GM12878 (cell line): ENCODE measurements around the gene ZNF276. TPM values are rescaled to one million over a fixed set of nuclear protein-coding genes. Genes with fewer than 3 reads are reported as not detected.

Source experiments
- ATAC-seq: fragments of 200-7000 bp; cut with Tn5 transposase; 3 replicates; pipeline ENCODE4 v1.9.1; 2020; ENCODE audit warnings: mild to moderate bottlenecking, moderate library complexity
- BruUV-seq: library from RNA; stranded (reverse); fragments of 400-500 nt; replicated peaks from 2 replicates; lab custom pipeline; 2021; lab: Mats Ljungman, UMichigan
- CTCF ChIA-PET: fragments of 300-600 bp; sonication (Branson Sonifier 250); formaldehyde crosslinking; extraction: SDS; loops from one replicate; lab custom pipeline; 2021; ENCODE audit warnings: inconsistent platforms; lab: Yijun Ruan, JAX
- POLR2A ChIA-PET: fragments of 350-600 bp; formaldehyde crosslinking; extraction: SDS; loops from one replicate; lab custom pipeline; 2021; ENCODE audit warnings: inconsistent platforms; lab: Charles Lee
- RAD21 ChIA-PET: fragments of 300-600 bp; sonication (Branson Sonifier 250); formaldehyde crosslinking; loops from one replicate; lab custom pipeline; 2023; ENCODE audit warnings: antibody characterized with exemption; ENCODE audit not compliant: unreplicated experiment; lab: Charles Lee
- SMC1A ChIA-PET: fragments of 300-600 bp; sonication (Branson Sonifier 250); formaldehyde crosslinking; loops from one replicate; lab custom pipeline; 2023; ENCODE audit not compliant: unreplicated experiment, uncharacterized antibody; lab: Charles Lee
- DNase-seq: peaks from one replicate; pipeline ENCODE4 v3.0.0-alpha.2; 2011; ENCODE audit warnings: low read depth, low spot score
- FAIRE-seq: peaks from 3 replicates; lab custom pipeline; 2011; peaks lifted over from hg19 to GRCh38; lab: Jason Lieb, UNC
- H2AFZ ChIP-seq: 2 replicates; pipeline ENCODE4 v1.6.0; 2011; ENCODE audit warnings: low read depth, low read length, control low read depth; ENCODE audit not compliant: control insufficient read depth
- H3K27ac ChIP-seq: 2 replicates; pipeline ENCODE4 v1.5.1; 2011; ENCODE audit warnings: control low read depth; ENCODE audit not compliant: control insufficient read depth, insufficient read depth
- H3K27me3 ChIP-seq, 2 experiments: replicated peaks in 1 of 2; 2 replicates each; pipeline versions ENCODE4 v1.6.0 to v1.6.1; 2011; ENCODE audit warnings: low read length in 1 of 2; ENCODE audit not compliant: control insufficient read depth in 2 of 2, insufficient read depth in 2 of 2
- H3K36me3 ChIP-seq, 2 experiments: 2 replicates each; pipeline ENCODE4 v1.5.1; 2011; ENCODE audit warnings: low read length in 1 of 2; ENCODE audit not compliant: control insufficient read depth in 2 of 2, insufficient read depth in 2 of 2
- H3K4me1 ChIP-seq: 2 replicates; pipeline ENCODE4 v1.6.1; 2011; ENCODE audit warnings: mild to moderate bottlenecking, low read length, moderate library complexity, mixed read lengths; ENCODE audit not compliant: control insufficient read depth, insufficient read depth
- H3K4me2 ChIP-seq: 2 replicates; pipeline ENCODE4 v1.6.0; 2011; ENCODE audit warnings: control low read depth; ENCODE audit not compliant: control insufficient read depth, insufficient read depth
- H3K4me3 ChIP-seq: fragments of 200-600 bp; sonication (generic); 2 replicates; pipeline ENCODE4 v1.5.1; 2016
- H3K79me2 ChIP-seq: 2 replicates; pipeline ENCODE4 v1.6.0; 2011; ENCODE audit warnings: low read length; ENCODE audit not compliant: control insufficient read depth, insufficient read depth
- H3K9ac ChIP-seq: 2 replicates; pipeline ENCODE4 v1.8.0; 2011; ENCODE audit warnings: low read length, control low read depth, mixed read lengths; ENCODE audit not compliant: control insufficient read depth, insufficient read depth
- H3K9me3 ChIP-seq: replicated peaks from 3 replicates; pipeline ENCODE4 v1.5.1; 2011; ENCODE audit warnings: mild to moderate bottlenecking, low read length; ENCODE audit not compliant: control insufficient read depth, insufficient read depth
- H4K20me1 ChIP-seq: 2 replicates; pipeline ENCODE4 v1.6.0; 2011; ENCODE audit not compliant: control insufficient read depth, insufficient read depth
- BCL3 ChIP-seq: IDR thresholded peaks from 2 replicates; pipeline ENCODE4 v1.6.1; 2011; ENCODE audit warnings: borderline replicate concordance, low read depth, mild to moderate bottlenecking, moderate library complexity, low read length; ENCODE audit not compliant: insufficient read depth, poor library complexity, severe bottlenecking
- BMI1 ChIP-seq: fragments of 450-650 bp; IDR thresholded peaks from 2 replicates; pipeline ENCODE4 v1.6.1; 2016; ENCODE audit warnings: mild to moderate bottlenecking, moderate library complexity, borderline replicate concordance
- HDAC6 ChIP-seq: fragments of 200-600 bp; sonication (generic); IDR thresholded peaks from one replicate; pipeline ENCODE4 v1.8.0; 2017; ENCODE audit warnings: antibody characterized with exemption; ENCODE audit not compliant: unreplicated experiment
- POLR2A ChIP-seq: IDR thresholded peaks from 2 replicates; pipeline ENCODE4 v1.6.1; 2011; ENCODE audit warnings: low read depth, mild to moderate bottlenecking, low read length
- YY1 ChIP-seq: IDR thresholded peaks from 2 replicates; pipeline ENCODE4 v1.6.1; 2011; ENCODE audit warnings: low read depth, mild to moderate bottlenecking, low read length
- ZNF207 ChIP-seq: fragments of 450-650 bp; IDR thresholded peaks from 2 replicates; pipeline ENCODE4 v1.6.1; 2014; ENCODE audit warnings: antibody characterized with exemption, mild to moderate bottlenecking, borderline replicate concordance
- WGBS: methylation state at CpG from one replicate; pipeline ENCODE4 v1.1.6; 2016; ENCODE audit warnings: low lambda C conversion rate; ENCODE audit not compliant: insufficient replicate concordance, insufficient coverage; ENCODE audit errors: missing lambda C conversion rate; 5-methylcytosine and 5-hydroxymethylcytosine counted together
- in situ Hi-C: fragments of 300-500 bp; cut with MboI; formaldehyde crosslinking; loops from 9 replicates; pipeline ENCODE4 v1.14.3; 2018; ENCODE audit warnings: mixed read lengths
- intact Hi-C: fragments of 100-400 bp; cut with micrococcal nuclease; formaldehyde crosslinking; loops from one replicate; pipeline ENCODE4 v1.14.2; 2022; ENCODE audit not compliant: unreplicated experiment
- polyA plus RNA-seq, 11 experiments: library from polyadenylated mRNA; depleted of rRNA in 4 of 11; unstranded in 6 of 11; stranded (reverse) in 5 of 11; fragments of >200 nt; fragmentation: Nextera tagmentation in 4 of 11; fragmentation: Illumina TruSeq in 1 of 11; extraction: Ambion mirVana in 4 of 11; extraction: Trizol in 1 of 11; gene quantifications; 1 replicate in 1 of 11; 2 replicates in 10 of 11; pipeline versions ENCODE4 v1.2.1 to v1.2.3, GENCODE V29; 2011 to 2016; ENCODE audit warnings: inconsistent platforms in 2 of 11, missing spikeins in 2 of 11, low read depth in 1 of 11
- total RNA-seq, 4 experiments: library from RNA; depleted of rRNA in 3 of 4; stranded (reverse); fragments of >200 nt in 3 of 4; fragmentation: Illumina TruSeq in 1 of 4; extraction: Trizol in 1 of 4; gene quantifications; 2 replicates each; pipeline versions ENCODE4 v1.2.1 to v1.2.3, GENCODE V29; 2013 to 2021

ZNF276 gene
- total and polyA plus RNA-seq, 10 of the 15 experiments (the other 5 are each of a cell fraction or from before 2014, with no cell fraction given) = 0.27 to 22.7 (median 8.7) TPM

GRCh38 chr16:89732142-89732917 is 11.0 kb downstream of the ZNF276 start:
- 87% methylated on average over 16 of the region's 24 CpGs for WGBS
- H3K79me2 ChIP-seq = no peaks in the 10 kb centered on the region

More at GRCh38 chr16:89732142-89732917, 11.0 kb downstream of the ZNF276 start:
- ChIA-PET SMC1A (interaction anchor here (0.8 kb wide), 1 partner anchor 29 kb away, joined by 3 read pairs; no protein-coding TSS in a partner anchor), RAD21 (no interaction called here), POLR2A (no interaction called here), CTCF (interaction anchor here (1.5 kb wide), 1 partner anchor 8 kb away, joined by 3 read pairs; no protein-coding TSS in a partner anchor)
- Histone ChIP-seq H3K9ac (no peak overlapping the region), H3K4me3 (no peak overlapping the region), H2AFZ (no peak overlapping the region), H4K20me1 (no peaks in the 10 kb centered on the region), H3K9me3 (no peaks in the 10 kb centered on the region; the same call in 2 of the 3 replicates)
- ATAC-seq (no peak), FAIRE-seq (no peak), DNase-seq (no peak)
- intact Hi-C loops = no loop called here
- peak; percentile 19 for TF ChIP-seq BCL3
- TF ChIP-seq YY1 = no peak
- no peak for TF ChIP-seq BMI1
- TF ChIP-seq ZNF207 = no peak
- TF ChIP-seq POLR2A = peak; percentile 65
- no peak for TF ChIP-seq HDAC6
- TF ChIP-seq, all 136 proteins: peak for 2
- no peaks in the 10 kb centered on the region for H3K27me3 ChIP-seq
- peaks cover 3% of the 10 kb centered on the region; the same call in 1 of the 2 replicates for H3K4me1 ChIP-seq
- BruUV-seq = no TSS peak
- H3K4me2 ChIP-seq = no peak overlapping the region
- H3K27ac ChIP-seq = no peak overlapping the region
- H3K36me3 ChIP-seq = peaks cover 21 to 23% of the 10 kb centered on the region in 2 experiments
- in situ Hi-C loops = no loop called here
